GM21825 (cell line): ENCODE measurements around the gene TBATA.

Experiments used
- ATAC-seq: cut with Tn5 transposase; IDR thresholded peaks from one replicate; pipeline ENCODE4 v1.9.1; 2021; ENCODE audit warnings: mild to moderate bottlenecking, moderate library complexity; ENCODE audit not compliant: unreplicated experiment

Gene TBATA

GRCh38 chr10:70809011-70809611 lies 23.9 kb upstream of the TBATA start:
- ATAC-seq: no peak

GRCh38 chr10:70807556-70807955 lies 22.4 kb upstream of the TBATA start:
- ATAC-seq: no peak

GRCh38 chr10:70806841-70807240 lies 21.7 kb upstream of the TBATA start:
- no peak for ATAC-seq

GRCh38 chr10:70805619-70806215 lies 20.5 kb upstream of the TBATA start:
- ATAC-seq: no peak

- no peak for ATAC-seq
Measured at GRCh38 chr10:70804421-70804808, 19.2 kb upstream of the TBATA start.

- ATAC-seq: no peak
Measured at GRCh38 chr10:70803775-70804420, 18.7 kb upstream of the TBATA start.

- no peak for ATAC-seq
Measured at GRCh38 chr10:70801854-70802253, 16.7 kb upstream of the TBATA start.

- no peak for ATAC-seq
Measured at GRCh38 chr10:70799124-70799523, 13.9 kb upstream of the TBATA start.

GRCh38 chr10:70797840-70798239 lies 12.7 kb upstream of the TBATA start:
- no peak for ATAC-seq

GRCh38 chr10:70795613-70796012 lies 10.4 kb upstream of the TBATA start:
- ATAC-seq: no peak

GRCh38 chr10:70791386-70792039 lies 6.3 kb upstream of the TBATA start:
- no peak for ATAC-seq

GRCh38 chr10:70786799-70787415 lies 1.7 kb upstream of the TBATA start:
- no peak for ATAC-seq

- ATAC-seq: no peak
Measured at GRCh38 chr10:70784471-70784870, 706 bp downstream of the TBATA start.

- no peak for ATAC-seq
Measured at GRCh38 chr10:70784016-70784415, 1.2 kb downstream of the TBATA start.

- ATAC-seq: no peak
Measured at GRCh38 chr10:70782746-70783680, 2.2 kb downstream of the TBATA start.

GRCh38 chr10:70782086-70782745 lies 3.0 kb downstream of the TBATA start:
- ATAC-seq: no peak

GRCh38 chr10:70781461-70782051 lies 3.6 kb downstream of the TBATA start:
- no peak for ATAC-seq

GRCh38 chr10:70780772-70781171 lies 4.4 kb downstream of the TBATA start:
- ATAC-seq: no peak

GRCh38 chr10:70780370-70780760 lies 4.8 kb downstream of the TBATA start:
- ATAC-seq: no peak
